Right lobe of liver (tissue), 6 donors: ENCODE data around the gene FRMD3. TPM values are rescaled to one million over a fixed set of nuclear protein-coding genes. Genes with fewer than 3 reads are reported as not detected.

ENCODE experiments used
- ATAC-seq, 4 donors: fragments of 200-7000 bp; cut with Tn5 transposase; one replicate each; pipeline ENCODE4 v1.9.1; 2020; ENCODE audit warnings: mild to moderate bottlenecking in 4 of 4, moderate library complexity in 4 of 4
- DNase-seq, 3 donors: peaks; one replicate each; pipeline ENCODE4 v3.0.0-alpha.2; 2020
- H3K27ac ChIP-seq, 3 donors: fragments of 200-600 bp; one replicate each; pipeline ENCODE4 v1.8.0; 2022
- H3K27me3 ChIP-seq, 2 donors: fragments of 200-600 bp; one replicate each; pipeline ENCODE4 v1.8.0; 2022
- H3K36me3 ChIP-seq, 4 donors: fragments of 200-600 bp; sonication (generic) in 1 of 4; one replicate each; pipeline versions ENCODE4 v1.5.1 to v1.8.0; 2017 to 2022; ENCODE audit warnings: control low read depth in 1 of 4
- H3K4me1 ChIP-seq, 4 donors: fragments of 200-600 bp; sonication (generic) in 1 of 4; one replicate each; pipeline versions ENCODE4 v1.5.1 to v1.8.0; 2017 to 2022; ENCODE audit warnings: control low read depth in 1 of 4
- H3K4me3 ChIP-seq, 3 donors: fragments of 200-600 bp; one replicate each; pipeline ENCODE4 v1.8.0; 2022
- H3K9me3 ChIP-seq, 4 donors: fragments of 200-600 bp; sonication (generic) in 1 of 4; one replicate each; pipeline versions ENCODE4 v1.5.1 to v1.8.0; 2017 to 2022; ENCODE audit warnings: control low read depth in 1 of 4
- CTCF ChIP-seq, 4 donors: fragments of 200-600 bp in 3 of 4; fragments of 450-650 bp in 1 of 4; IDR thresholded peaks; one replicate each; pipeline versions ENCODE4 v1.5.1 to v1.8.0; 2016 to 2022; ENCODE audit warnings: antibody characterized with exemption in 4 of 4, mild to moderate bottlenecking in 2 of 4
- POLR2A ChIP-seq: fragments of 450-650 bp; IDR thresholded peaks from one replicate; pipeline ENCODE4 v1.6.1; 2017; ENCODE audit warnings: antibody characterized with exemption, mild to moderate bottlenecking
- WGBS: methylation state at CpG from one replicate; pipeline ENCODE4 v1.1.6; 2018; ENCODE audit warnings: low coverage, low lambda C conversion rate; ENCODE audit not compliant: insufficient coverage; ENCODE audit errors: missing lambda C conversion rate; 5-methylcytosine and 5-hydroxymethylcytosine counted together
- intact Hi-C, 2 donors: fragments of 100-400 bp; cut with DNase I; formaldehyde crosslinking; loops; one replicate each; pipeline versions ENCODE4 v1.11.2 to v1.14.1; 2022
- total RNA-seq, 6 experiments: library from RNA; depleted of rRNA in 2 of 6; stranded (reverse); fragments of >200 nt in 2 of 6; fragmentation: NEBNext Ultra II Directional in 3 of 6; extraction: Animal tissue kit (Norgen Biotek cat#: 25700) in 3 of 6; gene quantifications; one replicate each; pipeline versions ENCODE4 v1.1.0 to v1.2.4, GENCODE V29; 2016 to 2023
- donor health status: DM: no; HTN: yes; CAD: no.
- donor health status: DM: no; HTN: no; CAD: no.
- donor health status: DM: no; HTN: no; CAD: no.
- donor health status: DM: no; HTN: yes; CAD: no.
- donor health status: DM: no; HTN: yes; CAD: no.

Gene FRMD3
- total RNA-seq, 6 experiments from 2014 or later, result 0.28 to 0.88 (median 0.34) TPM

GRCh38 chr9:83346655-83347420, 191.4 kb downstream of the FRMD3 start:
- intact Hi-C loops, result no loop called here
- TF ChIP-seq POLR2A, result no peak
- TF ChIP-seq CTCF (IDR thresholded peaks at IDR 0.05), result no peak
- Histone ChIP-seq H3K4me3 (no peak overlapping the region), H3K27me3 (no peaks in the 10 kb centered on the region), H3K36me3 (no peaks in the 10 kb centered on the region), H3K4me1 (no peaks in the 10 kb centered on the region), H3K27ac (no peak overlapping the region), H3K9me3 (no peaks in the 10 kb centered on the region)
- 60% methylated on average over 1 of the region's 2 CpGs for WGBS
- no peak for ATAC-seq
- DNase-seq, result no peak

- Histone ChIP-seq H3K27me3 (no peaks in the 10 kb centered on the region), H3K27ac (no peak overlapping the region), H3K4me1 (no peaks in the 10 kb centered on the region), H3K4me3 (no peak overlapping the region), H3K9me3 (no peaks in the 10 kb centered on the region), H3K36me3 (no peaks in the 10 kb centered on the region)
- no peak for DNase-seq
- WGBS, result 71% methylated on average over 6 of the region's 10 CpGs
- no peak for ATAC-seq
- intact Hi-C loops, result no loop called here
- TF ChIP-seq POLR2A (no peak), CTCF (IDR thresholded peaks at IDR 0.05) (no peak)
Observed at GRCh38 chr9:83343366-83343999, 194.7 kb downstream of the FRMD3 start.

- intact Hi-C loops, result no loop called here
- WGBS, result 58% methylated on average over 2 of the region's 3 CpGs
Observed at GRCh38 chr9:83342731-83343130, 195.5 kb downstream of the FRMD3 start.

GRCh38 chr9:83342006-83342405, 196.2 kb downstream of the FRMD3 start:
- Histone ChIP-seq H3K27ac (no peak overlapping the region), H3K4me1 (no peaks in the 10 kb centered on the region), H3K27me3 (no peaks in the 10 kb centered on the region), H3K4me3 (no peak overlapping the region), H3K36me3 (no peaks in the 10 kb centered on the region), H3K9me3 (no peaks in the 10 kb centered on the region)
- TF ChIP-seq POLR2A, result no peak
- no peak for TF ChIP-seq CTCF (IDR thresholded peaks at IDR 0.05)
- DNase-seq, result no peak
- 90% methylated on average over 3 of the region's 3 CpGs for WGBS
- ATAC-seq, result no peak
- intact Hi-C loops, result no loop called here

More at GRCh38 chr9:83342731-83343130, 195.5 kb downstream of the FRMD3 start:
- no peak overlapping the region for H3K27ac ChIP-seq
- no peak overlapping the region for H3K4me3 ChIP-seq
- no peaks in the 10 kb centered on the region for H3K36me3 ChIP-seq
- TF ChIP-seq POLR2A (no peak), CTCF (IDR thresholded peaks at IDR 0.05) (no peak)
- no peaks in the 10 kb centered on the region for H3K27me3 ChIP-seq
- DNase-seq, result no peak
- H3K9me3 ChIP-seq, result no peaks in the 10 kb centered on the region
- H3K4me1 ChIP-seq, result no peaks in the 10 kb centered on the region
- no peak for ATAC-seq
